ENCODE results near the gene SCUBE1.
"Not testable (repeated sequence)": the region's sequence is repeated elsewhere in the genome, so short reads cannot be mapped to it uniquely, and the experiment has no call there.

SCUBE1 gene

DNA sequence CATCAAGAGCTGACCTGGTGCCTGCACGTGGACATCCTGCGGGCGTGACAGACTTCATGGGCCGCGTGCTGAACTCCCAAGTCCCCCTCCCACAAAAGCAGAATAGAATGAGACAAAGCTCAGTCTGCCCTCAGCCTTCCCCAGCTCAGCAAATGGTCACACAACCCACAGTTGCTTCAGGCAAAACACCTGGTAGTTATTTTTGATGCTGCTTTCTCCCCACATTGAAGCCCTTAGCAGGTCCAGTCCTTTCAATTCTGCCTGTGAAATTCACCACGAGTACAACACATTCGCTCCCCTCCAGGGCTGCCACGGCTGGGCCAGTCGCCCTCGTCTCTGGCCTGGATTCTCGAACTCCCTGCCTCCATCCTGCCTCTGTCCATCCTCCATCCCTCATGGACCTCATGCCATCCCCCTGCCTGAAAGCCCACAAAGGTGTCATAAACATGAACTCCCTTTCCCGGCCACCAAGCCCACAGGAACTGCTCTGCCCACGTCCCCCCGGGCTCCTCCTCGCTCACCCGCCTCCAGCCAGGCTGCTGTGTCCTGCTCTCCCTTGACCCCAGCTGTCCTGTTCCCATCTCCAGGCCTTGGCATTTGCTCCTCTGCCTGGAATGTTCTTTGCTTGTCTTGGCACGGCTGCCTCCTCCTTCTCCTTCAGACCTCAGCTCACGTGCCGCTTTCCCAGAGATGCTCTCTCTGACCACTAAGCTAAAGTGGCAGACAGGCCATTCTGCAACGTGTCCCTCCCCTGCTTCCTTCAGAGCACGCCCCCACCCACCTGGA, 42.1 kb downstream of the SCUBE1 start:
- DNase-seq = no peak

DNA sequence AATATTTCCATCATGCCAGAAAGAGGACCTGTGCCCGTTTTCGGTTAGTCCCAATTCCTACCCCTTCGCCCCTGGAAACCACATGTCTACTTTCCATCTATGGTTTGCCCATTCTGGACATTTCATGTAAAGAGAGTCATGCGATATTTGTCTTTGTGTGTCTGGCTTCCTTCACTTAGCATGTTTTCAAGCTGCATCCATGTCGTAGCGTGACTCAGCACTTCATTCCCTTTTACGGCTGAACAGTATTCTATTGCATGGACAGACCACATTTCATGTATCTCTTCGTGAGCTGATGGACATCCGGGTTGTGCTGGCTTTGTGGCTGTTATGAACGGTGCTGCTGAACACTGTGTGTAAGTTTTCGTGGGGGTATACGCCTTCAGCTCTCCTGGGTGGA, 43.4 kb downstream of the SCUBE1 start:
- DNase-seq = no peak

DNA sequence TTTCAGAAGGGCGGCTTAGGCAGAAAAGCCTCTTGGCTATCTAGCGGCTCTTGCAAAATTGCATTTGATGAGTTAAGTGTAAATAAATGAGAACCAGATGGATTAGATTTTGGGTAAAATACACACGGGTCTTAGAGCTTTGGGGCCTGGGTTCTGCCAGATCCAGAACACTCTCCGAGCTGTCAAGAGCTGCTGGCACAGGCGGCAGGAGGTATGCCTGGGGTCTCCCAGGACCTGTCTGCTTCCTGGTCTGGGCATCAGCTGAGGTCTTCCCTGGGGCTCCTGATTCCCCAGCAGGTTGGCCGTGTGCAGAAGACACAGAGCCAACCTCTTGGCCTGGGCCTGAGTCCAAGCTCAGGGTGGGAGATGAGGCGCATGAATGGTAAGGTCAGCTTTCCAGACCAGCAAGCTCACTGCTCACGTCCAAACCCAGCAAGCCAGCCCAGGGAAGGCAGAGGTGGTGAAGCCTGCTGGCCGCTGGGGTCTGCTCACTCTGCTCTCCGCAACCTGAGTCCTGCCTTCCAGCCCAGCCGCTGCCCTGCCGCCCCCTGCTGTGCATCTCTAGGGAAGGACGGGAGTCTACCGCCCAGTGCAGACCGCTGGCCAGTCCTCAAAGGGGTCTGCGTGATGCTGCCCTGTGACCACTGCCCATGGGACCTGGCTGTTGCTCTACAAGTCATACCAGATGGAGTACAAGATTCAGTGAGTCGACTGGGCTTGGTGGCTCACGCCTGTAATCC, 44.9 kb downstream of the SCUBE1 start:
- DNase-seq = no peak

DNA sequence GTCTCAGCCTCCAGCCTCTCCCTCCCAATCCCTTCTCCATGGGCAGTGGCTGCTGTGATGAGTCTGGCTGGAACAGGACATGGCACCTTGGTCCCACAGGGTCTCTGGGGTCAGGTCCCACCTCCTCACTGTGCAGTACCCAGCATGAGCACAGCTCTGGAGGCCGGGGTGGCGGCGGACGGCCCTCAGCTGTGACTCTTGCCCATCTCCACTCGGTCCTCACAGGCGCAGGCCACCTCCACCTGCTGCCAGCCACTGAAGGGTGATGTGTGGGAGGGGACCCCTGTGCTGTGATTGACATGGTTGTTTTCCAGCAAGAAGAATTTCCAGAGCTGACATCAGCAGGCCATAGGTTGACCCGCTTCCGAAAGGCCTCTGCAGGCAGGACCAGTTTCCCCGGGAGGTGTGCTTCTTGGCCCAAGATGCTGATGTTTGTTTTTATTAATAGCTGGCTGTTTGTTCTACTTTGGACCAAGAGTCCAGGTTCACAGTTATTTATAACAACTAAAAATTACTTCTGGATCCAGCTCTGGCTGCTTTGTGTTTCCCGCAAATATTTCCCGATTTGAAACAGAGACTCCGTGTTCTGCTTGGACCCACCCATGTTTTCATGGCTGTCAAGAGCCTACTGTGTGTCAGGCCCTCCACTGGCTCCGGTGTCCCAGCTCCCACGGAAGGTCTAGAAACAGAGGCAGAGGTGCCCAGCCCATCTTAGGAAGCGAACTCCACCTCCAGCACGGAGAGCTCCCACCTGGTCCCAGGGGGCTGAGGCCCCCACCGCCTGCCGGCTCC, 45.7 kb downstream of the SCUBE1 start:
- DNase-seq = no peak

DNA sequence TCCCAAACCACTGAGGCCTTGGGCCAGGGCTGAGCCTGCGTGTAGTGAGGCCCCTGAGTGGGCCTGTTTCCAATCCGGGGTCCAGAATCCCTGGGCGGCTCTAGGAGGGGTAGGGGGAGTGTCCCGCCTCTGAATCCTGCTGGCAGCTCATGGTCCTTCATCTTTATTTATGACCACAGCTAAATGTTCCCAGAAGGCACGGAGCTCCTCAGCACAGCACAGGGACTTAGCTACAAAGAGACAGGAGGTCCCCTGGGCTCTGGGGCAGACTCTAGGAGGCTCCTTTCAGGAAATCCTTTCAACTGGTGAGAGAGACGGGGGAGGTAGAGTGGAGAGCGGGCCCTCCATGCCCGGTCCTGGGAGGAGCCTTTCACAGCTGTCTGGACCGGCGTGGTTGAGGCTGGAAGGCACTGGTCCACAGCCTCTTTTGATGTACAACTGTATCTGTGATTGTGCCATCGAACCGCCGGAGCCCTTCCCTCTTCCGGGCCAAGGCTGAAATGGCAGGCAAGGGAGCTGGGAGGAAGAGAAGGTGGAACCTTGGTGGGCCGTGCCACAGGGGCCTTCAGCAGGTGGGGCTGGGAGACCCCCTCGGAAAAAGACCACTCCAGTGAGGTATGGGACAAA, 46.8 kb downstream of the SCUBE1 start:
- DNase-seq = no peak

DNA sequence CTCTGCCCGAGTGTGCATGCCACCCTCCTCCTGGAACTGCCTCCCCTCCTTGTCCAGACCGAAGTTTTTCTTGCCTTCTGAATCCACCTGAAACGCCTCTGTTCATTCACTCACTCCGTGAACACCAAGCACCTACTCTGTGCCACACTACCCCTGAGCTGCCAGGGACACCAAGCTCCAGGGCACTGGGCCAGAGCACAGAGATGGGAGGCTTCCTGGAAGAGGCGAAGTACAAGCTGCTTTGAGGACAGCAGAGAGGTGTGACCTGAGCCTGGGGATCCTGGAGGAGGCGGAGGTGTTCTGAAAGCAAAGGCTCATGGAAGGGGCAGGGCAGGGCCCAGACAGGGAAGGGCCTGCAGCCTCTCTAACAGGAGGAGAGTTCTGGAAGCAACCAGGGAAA, 47.5 kb downstream of the SCUBE1 start:
- no peak for DNase-seq

DNA sequence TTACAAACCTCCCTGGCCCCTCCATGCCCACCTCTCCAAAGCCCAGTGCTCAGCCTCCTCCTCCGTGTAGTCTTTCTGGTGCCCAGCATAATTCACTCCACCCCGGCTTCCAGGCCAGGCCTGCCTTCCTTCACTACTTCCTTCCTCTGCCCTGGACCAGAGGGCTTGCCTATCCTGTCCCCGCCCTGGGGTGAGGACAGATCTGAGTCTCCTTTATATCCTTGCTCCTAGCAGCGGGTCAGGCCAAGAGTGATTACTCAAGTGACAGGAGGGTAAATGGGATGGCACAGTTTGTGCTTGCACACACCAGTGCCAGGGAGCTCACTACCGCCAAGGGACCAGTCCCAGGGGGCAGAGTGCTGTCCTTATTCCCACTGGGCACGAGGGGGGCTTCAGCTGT, 48.0 kb downstream of the SCUBE1 start:
- DNase-seq = no peak

DNA sequence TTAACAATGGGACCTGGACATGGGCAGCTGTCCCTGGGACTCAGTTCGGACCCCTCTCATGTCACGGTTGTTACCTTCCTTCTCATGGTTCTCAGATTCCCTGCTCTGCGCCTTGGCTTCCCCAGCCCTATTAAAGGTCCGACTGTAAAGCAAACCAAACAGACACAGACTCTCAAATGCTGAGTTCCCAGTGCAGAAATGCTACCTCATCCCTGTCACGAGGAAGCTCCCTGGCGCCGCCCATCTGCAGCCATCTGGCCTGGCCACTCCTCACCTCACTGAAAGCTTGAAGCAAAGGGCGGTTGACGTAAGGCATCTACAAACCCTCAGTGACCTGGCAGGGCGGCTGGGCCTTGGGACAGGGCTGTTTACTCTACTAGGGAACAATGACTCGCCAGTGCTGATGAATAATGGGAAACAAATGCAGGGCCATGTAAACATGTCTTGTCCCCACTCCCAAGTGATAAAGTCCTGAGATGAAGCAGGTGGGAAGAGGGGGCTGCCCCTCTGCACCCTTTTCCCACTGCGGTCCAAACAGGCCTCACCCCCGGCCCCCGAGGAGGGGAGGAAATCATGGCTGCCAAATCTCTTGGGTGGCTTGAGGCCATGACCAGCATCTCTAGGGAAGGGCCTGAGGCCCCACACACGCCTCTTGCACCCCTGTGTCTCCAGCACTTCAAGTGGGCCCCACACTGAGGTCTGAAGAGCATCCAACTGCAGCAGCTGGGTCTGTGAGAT, 49.3 kb downstream of the SCUBE1 start:
- DNase-seq = no peak

DNA sequence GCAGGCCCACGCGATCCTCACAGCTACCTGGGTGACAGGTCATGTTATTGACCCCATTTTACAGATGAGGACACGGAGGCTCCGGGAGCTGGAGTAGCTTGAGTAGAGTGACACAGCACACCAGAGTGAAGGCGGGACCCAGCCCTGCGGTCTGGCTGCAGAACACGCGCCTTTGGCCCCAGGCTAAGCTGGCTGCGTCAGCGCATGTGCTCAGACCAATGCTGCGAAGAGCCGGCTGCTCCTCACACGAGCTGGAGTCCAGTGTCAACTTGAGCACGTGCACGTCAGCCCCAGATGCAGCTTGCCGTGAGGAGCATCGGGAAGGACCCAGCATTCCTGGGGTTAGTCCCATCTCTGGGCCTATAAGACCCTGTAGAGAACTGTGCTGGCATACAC, 49.9 kb downstream of the SCUBE1 start:
- no peak for DNase-seq

DNA sequence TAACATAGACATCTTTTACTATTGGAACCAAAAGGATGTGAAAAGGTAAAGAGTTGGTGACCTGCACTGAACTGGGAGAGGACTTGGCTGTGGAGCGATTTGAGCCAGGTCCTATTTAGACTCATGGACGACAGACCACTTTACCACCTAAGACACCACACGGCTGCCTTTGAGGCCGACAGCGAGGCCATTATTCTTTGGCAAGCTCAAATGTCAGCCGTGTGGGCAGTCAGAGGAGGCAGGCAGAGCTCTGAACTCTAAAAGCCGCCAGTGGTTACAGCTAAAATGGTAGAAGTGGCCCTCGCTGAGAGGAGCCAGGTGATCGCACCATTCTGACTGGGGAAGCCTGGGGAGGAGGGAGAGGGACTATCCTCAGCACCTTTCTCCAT, 50.5 kb downstream of the SCUBE1 start:
- DNase-seq = no peak

DNA sequence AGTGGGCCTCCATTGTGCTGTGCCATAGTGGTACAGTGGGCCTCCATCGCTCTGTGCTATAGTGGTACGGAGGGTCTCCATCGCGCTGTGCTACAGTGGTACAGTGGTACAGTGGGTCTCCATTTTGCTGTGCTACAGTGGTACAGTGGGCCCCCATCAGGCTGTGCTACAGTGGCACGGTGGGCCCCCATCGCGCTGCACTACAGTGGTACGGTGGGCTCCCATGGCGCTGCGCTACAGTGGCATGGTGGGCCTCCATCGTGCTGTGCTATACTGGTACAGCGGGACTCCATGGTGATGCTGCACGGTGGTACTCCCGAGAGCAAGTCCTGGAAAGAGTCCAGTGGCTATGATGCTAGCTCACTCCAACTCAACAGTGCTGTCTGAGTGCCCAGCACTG, 51.8 kb downstream of the SCUBE1 start:
- DNase-seq = no peak

DNA sequence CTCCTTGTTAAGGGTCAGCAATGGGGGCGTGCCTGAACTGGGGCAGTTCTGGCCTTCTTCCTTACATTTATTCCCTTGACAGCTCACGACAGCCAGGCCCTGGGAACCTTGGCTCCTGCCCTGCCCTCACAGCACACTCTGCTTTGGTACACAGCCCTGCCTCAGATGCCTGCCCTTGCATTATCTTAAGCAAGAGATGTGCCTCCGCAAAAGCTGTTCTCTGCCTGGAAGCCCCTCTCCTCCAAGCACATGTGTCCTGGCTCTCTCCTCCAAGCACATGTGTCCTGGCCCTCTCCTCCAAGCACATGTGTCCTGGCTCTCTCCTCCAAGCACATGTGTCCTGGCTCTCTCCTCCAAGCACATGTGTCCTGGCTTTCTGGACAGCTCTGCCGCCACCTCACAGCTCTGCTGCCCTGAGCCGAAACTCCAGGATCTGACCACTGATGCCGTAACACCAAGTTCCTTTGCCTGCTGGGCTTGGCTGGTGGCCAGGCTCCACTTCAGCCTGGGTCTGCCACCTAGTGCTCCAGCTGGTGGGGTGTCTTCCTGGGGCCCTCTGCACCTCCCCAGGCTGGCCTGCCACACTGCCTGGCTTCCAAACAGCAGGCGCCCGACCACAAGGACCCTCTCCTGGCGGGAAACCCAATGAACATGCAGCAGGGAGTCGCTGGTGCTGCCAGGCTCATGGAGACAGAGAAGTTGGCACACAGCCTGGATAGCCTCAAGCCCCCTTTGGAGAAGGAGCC, 53.0 kb downstream of the SCUBE1 start:
- DNase-seq = no peak

DNA sequence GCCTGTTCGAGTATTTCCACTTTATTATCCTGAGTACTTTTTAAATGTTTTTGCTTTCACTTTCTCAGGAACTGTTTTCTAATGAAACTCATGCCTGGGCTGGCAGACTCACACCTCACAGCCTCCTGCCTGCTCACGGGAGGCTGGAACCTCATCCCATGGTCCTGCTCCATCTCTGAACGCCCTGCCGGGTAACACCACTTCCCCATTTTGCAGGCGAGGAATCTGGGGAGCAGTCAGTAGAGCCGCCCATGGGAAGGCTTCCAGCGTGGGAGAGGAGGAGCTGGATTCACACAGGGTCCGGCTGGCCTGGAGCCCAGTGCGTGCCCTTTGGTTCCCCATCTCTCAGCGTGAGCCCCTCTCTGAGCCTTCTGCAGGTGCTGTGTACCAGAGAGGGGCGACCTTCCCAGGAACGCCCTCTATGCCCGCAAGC, 53.6 kb downstream of the SCUBE1 start:
- DNase-seq = no peak

DNA sequence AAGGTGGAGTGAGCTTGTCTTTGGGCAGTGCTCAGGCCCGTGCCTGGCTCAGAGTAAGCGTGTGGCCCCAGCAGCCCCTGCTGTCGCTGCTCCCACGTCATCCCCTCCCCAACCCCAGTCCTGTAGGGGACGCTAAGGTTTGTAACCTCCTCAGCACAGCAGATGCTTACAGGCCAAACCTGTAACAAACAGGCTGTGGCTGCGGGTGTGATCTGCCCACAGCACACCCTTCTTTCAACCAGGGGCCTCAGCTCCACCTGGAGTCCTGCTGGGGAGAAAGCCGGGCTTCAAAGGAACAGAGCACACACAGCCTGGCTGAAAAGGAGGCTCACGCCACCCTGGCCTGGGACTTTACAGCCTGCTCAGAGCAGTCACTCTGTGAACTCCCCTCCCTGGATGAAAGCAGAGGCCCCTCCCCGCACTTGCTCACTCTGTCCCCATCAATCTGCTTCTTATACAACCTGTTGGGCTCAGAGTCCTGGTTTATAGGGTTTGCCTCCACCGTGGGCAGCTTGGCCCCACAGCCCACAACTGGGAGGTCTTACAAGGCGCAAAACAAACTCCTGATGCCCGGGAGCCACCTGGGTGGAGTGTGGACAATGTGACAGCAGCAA, 54.3 kb downstream of the SCUBE1 start:
- no peak for DNase-seq

DNA sequence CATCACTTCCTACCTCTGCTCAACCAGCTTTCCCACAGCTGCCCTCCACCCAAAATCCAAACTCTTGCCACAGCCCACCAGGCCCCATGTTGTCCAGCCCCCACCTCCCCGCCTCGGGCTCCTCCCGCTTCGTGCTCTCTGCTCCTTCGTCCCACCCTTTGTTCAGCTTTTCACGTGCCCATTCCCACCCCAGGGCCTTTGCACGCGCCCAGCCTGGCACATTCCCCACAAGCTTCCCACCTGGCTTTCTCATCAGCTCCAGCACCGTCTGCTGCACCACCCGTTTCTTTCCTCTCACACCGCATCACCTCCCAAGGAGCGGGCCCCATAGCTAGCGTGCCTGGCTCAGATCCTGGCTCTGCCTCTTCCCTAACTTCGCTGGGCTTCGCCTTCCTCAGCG, 54.8 kb downstream of the SCUBE1 start:
- no peak for DNase-seq

DNA sequence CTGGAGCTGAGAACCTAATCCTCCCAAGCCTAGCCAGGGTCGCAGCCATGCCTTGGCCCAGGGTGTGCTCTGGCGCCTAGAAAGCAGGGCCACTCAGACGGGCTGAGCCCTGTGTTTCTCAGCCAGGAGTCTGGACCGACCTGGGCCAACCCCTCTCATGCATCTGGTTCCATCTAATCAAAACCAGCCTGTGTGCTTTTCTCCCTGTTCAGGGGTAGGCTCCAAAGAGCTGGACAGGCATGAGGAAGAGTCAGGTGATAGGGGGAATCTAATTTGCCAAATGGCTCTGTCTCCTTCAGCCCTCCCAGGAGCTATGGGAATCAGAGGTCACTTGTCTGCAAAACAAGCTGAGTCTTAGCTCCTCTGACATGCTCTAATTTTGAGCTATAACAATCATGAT, 55.7 kb downstream of the SCUBE1 start:
- DNase-seq = no peak

DNA sequence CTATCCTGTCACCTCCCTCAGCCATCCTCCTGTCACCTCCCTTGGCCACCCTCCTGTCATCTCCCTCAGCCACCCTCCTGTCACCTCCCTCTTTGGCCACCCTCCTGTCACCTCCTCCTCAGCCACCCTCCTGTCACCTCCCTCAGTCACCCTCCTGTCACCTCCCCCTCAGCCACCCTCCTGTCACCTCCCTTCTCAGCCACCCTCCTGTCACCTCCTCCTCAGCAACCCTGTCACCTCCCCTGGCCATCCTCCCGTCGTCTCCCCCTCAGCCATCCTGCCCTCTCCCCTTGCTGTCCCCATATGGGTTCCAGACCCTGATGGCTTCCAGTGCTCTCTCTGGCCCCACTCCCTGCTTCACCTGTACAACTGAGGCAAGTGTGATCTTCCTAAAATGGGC, 61.8 kb downstream of the SCUBE1 start:
- no peak for DNase-seq

DNA sequence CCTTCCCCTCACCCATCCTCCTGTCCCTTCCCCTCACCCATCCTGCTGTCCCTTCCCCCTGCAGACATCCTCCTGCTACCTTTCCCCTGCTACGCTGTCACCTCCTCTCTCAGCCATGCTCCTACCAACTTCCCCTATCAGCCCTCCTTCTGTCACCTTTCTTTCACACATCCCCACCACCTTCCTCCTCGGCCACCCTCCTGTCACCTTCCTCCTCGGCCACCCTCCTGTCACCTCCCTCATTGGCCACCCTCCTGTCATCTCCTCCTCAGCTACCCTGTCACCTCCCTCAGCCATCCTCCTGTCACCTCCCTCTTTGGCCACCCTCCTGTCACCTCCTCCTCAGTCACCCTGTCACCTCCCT, 62.7 kb downstream of the SCUBE1 start:
- DNase-seq = not testable (repeated sequence)

DNA sequence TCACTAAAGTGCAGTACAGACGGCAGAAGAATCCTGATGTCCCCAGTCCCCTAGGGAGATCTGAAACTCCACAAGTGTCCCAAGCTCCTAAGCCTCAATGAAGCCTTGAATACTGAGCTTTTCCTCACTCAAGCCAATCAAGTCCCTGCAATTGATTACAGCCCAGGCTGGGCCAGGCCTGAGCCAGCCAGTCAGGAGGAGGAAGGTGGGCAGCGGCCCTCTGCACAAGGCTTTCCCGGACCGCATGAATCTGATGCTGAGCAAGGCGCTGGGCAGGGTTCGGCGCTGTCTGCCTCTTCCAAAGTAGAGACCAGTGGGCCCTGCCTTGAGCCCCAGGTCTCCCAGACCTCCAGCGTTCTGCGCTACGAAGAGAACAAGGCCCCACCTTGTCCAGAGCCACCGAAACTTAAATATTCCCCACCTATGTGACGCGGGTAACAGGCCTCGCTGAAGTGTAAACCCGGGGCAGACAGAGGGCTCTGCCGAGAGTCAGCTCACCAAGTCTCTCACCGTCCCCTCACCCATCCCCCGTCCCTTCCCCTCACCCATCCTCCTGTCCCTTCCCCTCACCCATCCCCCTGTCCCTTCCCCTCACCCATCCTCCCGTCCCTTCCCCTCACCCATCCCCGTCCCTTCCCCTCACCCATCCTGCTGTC, 63.2 kb downstream of the SCUBE1 start:
- DNase-seq = no peak

DNA sequence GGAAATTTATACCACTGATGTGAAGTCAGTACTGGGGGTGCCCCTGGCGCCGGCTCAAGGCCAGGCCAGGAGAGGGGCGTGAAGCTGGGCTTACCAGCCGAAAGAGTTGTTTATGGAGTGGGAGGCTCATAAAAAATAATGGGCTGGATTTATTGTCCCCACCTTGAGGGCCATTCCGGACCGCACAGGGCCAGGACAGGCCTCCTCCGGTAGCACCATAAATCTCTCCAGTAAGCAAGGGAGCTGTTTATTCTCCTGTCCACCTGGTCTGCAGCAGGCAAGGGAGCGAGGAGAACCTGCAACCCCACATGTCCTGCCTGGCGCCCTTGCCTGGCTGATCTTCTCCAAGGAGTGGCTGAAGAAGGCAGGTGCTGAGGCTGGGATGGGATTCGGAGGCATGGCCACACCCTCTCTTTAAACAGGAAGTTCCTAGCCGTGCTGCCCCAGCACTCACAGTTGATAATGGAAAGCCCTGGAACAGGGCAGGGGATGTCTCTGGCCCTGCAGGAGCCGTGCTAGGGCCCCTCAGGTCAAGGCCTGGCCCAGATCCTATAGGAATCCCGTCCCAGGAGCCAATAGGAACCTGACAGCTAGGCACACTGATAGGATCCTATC, 65.1 kb downstream of the SCUBE1 start:
- DNase-seq = no peak

Data from fibroblast of skin of abdomen (primary cell).